Measurements from ENCODE around the gene PARD3. TPM values are rescaled to one million over a fixed set of nuclear protein-coding genes. Genes with fewer than 3 reads are reported as not detected.

PARD3 gene
- total RNA-seq, 2 donors from 2014 or later = 41.7 to 48.8 TPM

- DNase-seq = no peak
- Histone ChIP-seq H3K9ac (ENCODE audit: low read depth in 2 of 2, low read length in 2 of 2) (peak overlapping the region in 1 of 2 donors; percentile 6), H3K4me1 (peaks cover 8% of the 10 kb centered on the region), H3K36me3 (no peaks in the 10 kb centered on the region), H3K27me3 (no peaks in the 10 kb centered on the region), H3K9me3 (no peaks in the 10 kb centered on the region), H3K27ac (peak overlapping the region; percentile 29), H3K4me3 (no peak overlapping the region)
- no peak for TF ChIP-seq CTCF (IDR thresholded peaks at IDR 0.05)
- intact Hi-C loops (cut with DNase I) = no loop called here
These were observed 74.8 kb downstream of the PARD3 start for GRCh38 chr10:34740321-34740720.

GRCh38 chr10:34739915-34740314 is 75.2 kb downstream of the PARD3 start:
- Histone ChIP-seq H3K27me3 (no peaks in the 10 kb centered on the region), H3K4me3 (no peak overlapping the region), H3K9me3 (no peaks in the 10 kb centered on the region), H3K27ac (peak overlapping the region; percentile 29), H3K36me3 (no peaks in the 10 kb centered on the region), H3K9ac (ENCODE audit: low read depth in 2 of 2, low read length in 2 of 2) (peak overlapping the region in 1 of 2 donors; percentile 6), H3K4me1 (peaks cover 8% of the 10 kb centered on the region)
- TF ChIP-seq CTCF (IDR thresholded peaks at IDR 0.05) = no peak
- peak; percentile 64 for DNase-seq
- intact Hi-C loops (cut with DNase I) = no loop called here

- Histone ChIP-seq H3K36me3 (no peaks in the 10 kb centered on the region), H3K4me1 (peaks cover 8% of the 10 kb centered on the region), H3K27me3 (no peaks in the 10 kb centered on the region), H3K9ac (ENCODE audit: low read depth in 2 of 2, low read length in 2 of 2) (no peak overlapping the region), H3K4me3 (no peak overlapping the region), H3K27ac (peak overlapping the region; percentile 51), H3K9me3 (no peaks in the 10 kb centered on the region)
- no peak for DNase-seq
- intact Hi-C loops (cut with DNase I) = no loop called here
- no peak for TF ChIP-seq CTCF (IDR thresholded peaks at IDR 0.05)
These were observed 77.3 kb downstream of the PARD3 start for GRCh38 chr10:34737772-34738169.

- Histone ChIP-seq H3K27ac (peak overlapping the region; percentile 51), H3K4me1 (peaks cover 8% of the 10 kb centered on the region), H3K9ac (ENCODE audit: low read depth in 2 of 2, low read length in 2 of 2) (no peak overlapping the region), H3K27me3 (no peaks in the 10 kb centered on the region), H3K36me3 (no peaks in the 10 kb centered on the region), H3K9me3 (no peaks in the 10 kb centered on the region), H3K4me3 (no peak overlapping the region)
- TF ChIP-seq CTCF (IDR thresholded peaks at IDR 0.05) = no peak
- intact Hi-C loops (cut with DNase I) = no loop called here
- peak; percentile 44 for DNase-seq
These were observed 77.9 kb downstream of the PARD3 start for GRCh38 chr10:34736976-34737771.

GRCh38 chr10:34734918-34735317 is 80.2 kb downstream of the PARD3 start:
- no peaks in the 10 kb centered on the region for H3K27me3 ChIP-seq
- no peak for TF ChIP-seq CTCF (IDR thresholded peaks at IDR 0.05)
- no peak overlapping the region for H3K4me3 ChIP-seq
- no peaks in the 10 kb centered on the region for H3K9me3 ChIP-seq
- intact Hi-C loops (cut with DNase I) = no loop called here
- no peak overlapping the region for H3K27ac ChIP-seq
- no peaks in the 10 kb centered on the region for H3K36me3 ChIP-seq
- H3K4me1 ChIP-seq = peaks cover 10% of the 10 kb centered on the region
- no peak overlapping the region for H3K9ac ChIP-seq (ENCODE audit: low read depth in 2 of 2, low read length in 2 of 2)
- DNase-seq = no peak

Measured in colonic mucosa (tissue), 4 donors.